Left ventricle myocardium inferior (tissue), 1 donor: ENCODE results near the gene CHCHD6. TPM values are rescaled to one million over a fixed set of nuclear protein-coding genes. Genes with fewer than 3 reads are reported as not detected.

Experiments used
- DNase-seq: peaks from one replicate; pipeline ENCODE4 v3.0.0-alpha.2; 2020
- H3K27ac ChIP-seq: fragments of 200-600 bp; replicated peaks from 2 replicates; pipeline ENCODE4 v1.8.0; 2021
- H3K27me3 ChIP-seq: fragments of 200-600 bp; 2 replicates; pipeline ENCODE4 v1.8.0; 2021; ENCODE audit warnings: low read depth
- H3K36me3 ChIP-seq: fragments of 200-600 bp; 2 replicates; pipeline ENCODE4 v1.8.0; 2021
- H3K4me1 ChIP-seq: fragments of 200-600 bp; 2 replicates; pipeline ENCODE4 v1.8.0; 2021
- H3K4me3 ChIP-seq: fragments of 200-600 bp; 2 replicates; pipeline ENCODE4 v1.8.0; 2021; ENCODE audit warnings: mild to moderate bottlenecking, moderate library complexity
- H3K9me3 ChIP-seq: fragments of 200-600 bp; replicated peaks from 2 replicates; pipeline ENCODE4 v1.8.0; 2021
- intact Hi-C: fragments of 100-400 bp; cut with micrococcal nuclease; formaldehyde crosslinking; loops from one replicate; pipeline ENCODE4 v1.11.0; 2022
- total RNA-seq: library from RNA; stranded (reverse); fragmentation: NEBNext Ultra II Directional; extraction: Animal tissue kit (Norgen Biotek cat#: 25700); gene quantifications from one replicate; pipeline ENCODE4 v1.2.1, GENCODE V29; 2021
- TF ChIP-seq, protein P1 (sequence below): fragments of 200-600 bp; IDR thresholded peaks from 2 replicates; pipeline ENCODE4 v1.8.0; 2021; ENCODE audit warnings: antibody characterized with exemption, mild to moderate bottlenecking, borderline replicate concordance
- donor health status: DM: no; HTN: yes; CAD: no; lungs with severe emphysema.

Gene CHCHD6
- total RNA-seq, 1 donor from 2014 or later, result 10.1 TPM

DNA sequence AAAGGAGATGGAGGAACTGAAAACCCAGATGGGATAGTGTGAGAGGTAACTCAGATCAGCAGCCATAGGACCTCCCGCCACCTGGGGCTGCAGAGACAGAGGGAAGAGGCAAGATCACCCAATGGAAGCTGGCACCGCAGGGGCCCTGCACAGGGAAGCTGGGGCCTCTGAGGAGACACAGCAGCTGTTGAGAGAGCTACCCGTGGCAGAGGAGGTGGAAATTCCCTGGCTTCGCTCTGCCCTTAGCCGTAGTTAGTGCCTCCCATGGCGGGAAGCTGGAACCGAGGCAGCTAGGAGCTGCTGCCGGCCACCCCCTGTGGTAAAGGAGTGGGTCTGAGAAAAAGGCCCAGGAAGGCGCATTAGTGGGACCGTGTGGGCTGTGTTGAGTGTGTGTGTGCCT is 260.9 kb downstream of the CHCHD6 start:
- TF ChIP-seq, protein P1, sequence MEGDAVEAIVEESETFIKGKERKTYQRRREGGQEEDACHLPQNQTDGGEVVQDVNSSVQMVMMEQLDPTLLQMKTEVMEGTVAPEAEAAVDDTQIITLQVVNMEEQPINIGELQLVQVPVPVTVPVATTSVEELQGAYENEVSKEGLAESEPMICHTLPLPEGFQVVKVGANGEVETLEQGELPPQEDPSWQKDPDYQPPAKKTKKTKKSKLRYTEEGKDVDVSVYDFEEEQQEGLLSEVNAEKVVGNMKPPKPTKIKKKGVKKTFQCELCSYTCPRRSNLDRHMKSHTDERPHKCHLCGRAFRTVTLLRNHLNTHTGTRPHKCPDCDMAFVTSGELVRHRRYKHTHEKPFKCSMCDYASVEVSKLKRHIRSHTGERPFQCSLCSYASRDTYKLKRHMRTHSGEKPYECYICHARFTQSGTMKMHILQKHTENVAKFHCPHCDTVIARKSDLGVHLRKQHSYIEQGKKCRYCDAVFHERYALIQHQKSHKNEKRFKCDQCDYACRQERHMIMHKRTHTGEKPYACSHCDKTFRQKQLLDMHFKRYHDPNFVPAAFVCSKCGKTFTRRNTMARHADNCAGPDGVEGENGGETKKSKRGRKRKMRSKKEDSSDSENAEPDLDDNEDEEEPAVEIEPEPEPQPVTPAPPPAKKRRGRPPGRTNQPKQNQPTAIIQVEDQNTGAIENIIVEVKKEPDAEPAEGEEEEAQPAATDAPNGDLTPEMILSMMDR, result no peak
- DNase-seq, result peak; percentile 5
- H3K27me3 ChIP-seq, result no peaks in the 10 kb centered on the region
- intact Hi-C loops, result no loop called here
- H3K27ac ChIP-seq, result no peak overlapping the region
- H3K4me3 ChIP-seq, result no peak overlapping the region
- H3K36me3 ChIP-seq, result no peaks in the 10 kb centered on the region
- H3K4me1 ChIP-seq, result peaks cover 25% of the 10 kb centered on the region
- H3K9me3 ChIP-seq, result no peaks in the 10 kb centered on the region

DNA sequence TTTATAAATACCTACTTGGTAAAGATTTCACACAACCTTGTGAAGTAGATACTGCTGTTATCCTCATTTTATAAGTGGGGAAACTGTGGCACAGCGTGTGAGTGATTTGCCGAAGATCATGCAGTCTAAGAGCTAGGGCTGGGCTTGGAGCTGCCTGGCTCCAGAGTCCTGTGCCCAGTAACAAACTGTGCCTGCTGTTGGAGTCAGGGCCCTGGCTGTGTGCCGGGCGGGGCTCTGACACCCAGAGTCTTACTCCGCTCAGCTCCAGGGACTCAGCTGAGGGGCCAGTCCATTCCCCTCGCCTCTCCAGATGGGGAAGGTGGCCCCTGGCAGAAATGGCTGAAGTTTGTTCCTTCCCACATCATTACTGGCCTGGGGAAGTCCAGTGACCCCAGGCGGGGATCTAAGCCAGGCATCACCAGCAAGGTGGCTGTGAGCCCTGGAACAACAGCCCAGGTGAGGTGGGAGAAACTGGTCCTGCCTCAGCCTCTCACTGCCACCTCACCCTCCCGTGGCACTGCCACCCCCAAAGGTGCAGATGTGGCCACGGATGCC is 261.6 kb downstream of the CHCHD6 start:
- Histone ChIP-seq H3K9me3 (no peaks in the 10 kb centered on the region), H3K4me3 (no peak overlapping the region), H3K27me3 (peaks cover under 1% of the 10 kb centered on the region), H3K4me1 (peaks cover 21% of the 10 kb centered on the region), H3K27ac (no peak overlapping the region), H3K36me3 (no peaks in the 10 kb centered on the region)
- peak; percentile 5 for DNase-seq
- intact Hi-C loops, result no loop called here
- TF ChIP-seq, protein P1, result no peak

DNA sequence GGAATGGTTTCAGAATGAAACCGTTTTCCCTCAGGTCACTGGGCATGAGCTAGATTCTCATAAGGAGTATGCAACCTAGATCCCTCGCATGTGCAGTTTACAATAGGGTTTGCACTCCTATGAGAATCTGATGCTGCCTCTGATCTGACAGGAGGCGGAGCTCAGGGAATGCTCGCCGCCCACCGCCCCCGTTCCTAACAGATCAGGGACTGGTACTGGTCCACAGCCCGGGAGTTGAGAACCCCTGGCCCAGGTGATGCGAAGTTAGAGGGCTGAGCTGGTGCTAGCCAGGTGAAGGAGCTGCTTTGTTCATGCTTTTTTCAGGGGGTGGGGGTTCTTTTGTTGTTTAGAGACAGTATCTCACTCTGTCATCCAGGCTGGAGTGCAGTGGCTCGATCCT is 263.3 kb downstream of the CHCHD6 start:
- H3K4me3 ChIP-seq, result no peak overlapping the region
- intact Hi-C loops, result no loop called here
- no peak for DNase-seq

DNA sequence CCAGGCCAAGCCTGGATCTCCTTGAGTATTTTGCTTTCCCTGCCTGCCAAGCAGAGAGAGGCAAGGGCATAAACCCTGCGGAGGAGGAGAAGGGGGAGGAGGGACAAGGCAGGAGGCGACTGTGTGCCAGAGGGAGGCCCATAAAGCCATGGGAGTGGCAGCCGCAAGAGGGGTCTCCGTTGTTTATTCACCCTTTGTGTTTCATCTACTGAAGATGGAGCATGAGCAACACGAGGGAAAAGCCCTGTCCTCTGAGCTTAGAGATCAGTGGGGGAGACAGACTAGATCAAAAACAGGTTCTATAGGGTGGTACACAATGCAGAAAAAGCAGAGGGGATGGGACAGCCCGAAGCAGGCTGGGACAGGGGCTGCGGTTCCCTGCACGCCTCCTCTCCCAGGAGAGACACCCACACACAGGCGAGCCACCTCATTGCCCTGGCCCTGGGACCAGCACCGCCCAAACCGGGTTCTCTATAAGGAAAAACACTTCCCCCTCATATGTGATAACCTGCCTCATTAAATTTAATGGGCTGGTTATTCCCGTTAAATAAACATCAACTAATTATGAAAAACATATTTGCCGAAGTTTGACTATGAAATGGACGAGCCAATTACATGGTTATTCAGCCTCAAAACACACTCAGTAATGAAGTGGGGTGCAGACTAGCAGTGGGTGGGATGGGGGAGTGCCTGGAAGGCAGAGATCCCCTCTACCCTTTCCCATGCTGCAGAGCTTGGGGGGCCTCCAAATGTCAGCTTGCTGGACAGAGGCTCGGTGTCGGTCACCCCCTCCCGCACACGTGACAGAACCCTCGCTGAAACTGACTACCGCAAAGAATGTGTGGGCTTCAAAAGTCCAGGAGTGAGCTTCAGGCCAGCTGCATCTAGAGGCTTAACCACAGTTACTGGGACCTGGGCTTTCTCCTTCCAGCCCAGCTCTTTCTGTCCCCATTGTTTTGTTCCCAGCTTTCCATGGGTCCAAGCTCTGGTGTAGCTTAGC is 264.7 kb downstream of the CHCHD6 start:
- Histone ChIP-seq H3K4me1 (no peaks in the 10 kb centered on the region), H3K36me3 (no peaks in the 10 kb centered on the region), H3K4me3 (no peak overlapping the region), H3K9me3 (peaks cover under 1% of the 10 kb centered on the region), H3K27me3 (peaks cover 28% of the 10 kb centered on the region), H3K27ac (no peak overlapping the region)
- DNase-seq, result no peak
- intact Hi-C loops, result no loop called here
- TF ChIP-seq, protein P1, result no peak

More for the DNA sequence above, 263.3 kb downstream of the CHCHD6 start:
- no peak overlapping the region for H3K27ac ChIP-seq
- peaks cover 15% of the 10 kb centered on the region for H3K27me3 ChIP-seq
- H3K9me3 ChIP-seq, result no peaks in the 10 kb centered on the region
- H3K36me3 ChIP-seq, result no peaks in the 10 kb centered on the region
- peaks cover 3% of the 10 kb centered on the region for H3K4me1 ChIP-seq
- TF ChIP-seq, protein P1, result no peak

DNA sequence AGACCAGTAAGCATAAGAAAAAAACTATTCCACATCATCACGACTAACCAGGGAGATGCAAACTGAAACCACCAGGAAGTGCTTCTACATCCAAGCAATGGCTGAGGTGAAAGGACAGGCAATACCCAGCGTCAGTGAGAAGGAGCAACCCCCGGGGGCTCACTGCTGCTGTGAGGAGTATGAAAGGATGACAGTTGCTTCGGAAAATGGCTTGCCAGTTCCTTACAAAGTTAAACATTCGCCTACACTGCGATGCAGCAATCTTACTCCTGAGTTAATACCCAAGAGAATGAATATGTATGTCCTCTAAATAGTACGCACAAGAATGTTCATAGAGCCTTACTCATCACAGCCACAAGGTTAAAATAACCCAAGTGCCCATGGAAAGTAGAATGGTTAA is 265.5 kb downstream of the CHCHD6 start:
- Histone ChIP-seq H3K4me1 (no peaks in the 10 kb centered on the region), H3K4me3 (no peak overlapping the region), H3K36me3 (no peaks in the 10 kb centered on the region), H3K27ac (no peak overlapping the region), H3K9me3 (peaks cover 10% of the 10 kb centered on the region), H3K27me3 (peaks cover 28% of the 10 kb centered on the region)
- intact Hi-C loops, result no loop called here
- TF ChIP-seq, protein P1, result no peak
- DNase-seq, result no peak
